GM12878 (cell line): ENCODE results near the gene SERPINF2. TPM values are rescaled to one million over a fixed set of nuclear protein-coding genes. Genes with fewer than 3 reads are reported as not detected.

ENCODE experiments used
- ATAC-seq: fragments of 200-7000 bp; cut with Tn5 transposase; 3 replicates; pipeline ENCODE4 v1.9.1; 2020; ENCODE audit warnings: mild to moderate bottlenecking, moderate library complexity
- BruUV-seq: library from RNA; stranded (reverse); fragments of 400-500 nt; replicated peaks from 2 replicates; lab custom pipeline; 2021; lab: Mats Ljungman, UMichigan
- CTCF ChIA-PET: fragments of 300-600 bp; sonication (Branson Sonifier 250); formaldehyde crosslinking; extraction: SDS; loops from one replicate; lab custom pipeline; 2021; ENCODE audit warnings: inconsistent platforms; lab: Yijun Ruan, JAX
- POLR2A ChIA-PET: fragments of 350-600 bp; formaldehyde crosslinking; extraction: SDS; loops from one replicate; lab custom pipeline; 2021; ENCODE audit warnings: inconsistent platforms; lab: Charles Lee
- RAD21 ChIA-PET: fragments of 300-600 bp; sonication (Branson Sonifier 250); formaldehyde crosslinking; loops from one replicate; lab custom pipeline; 2023; ENCODE audit warnings: antibody characterized with exemption; ENCODE audit not compliant: unreplicated experiment; lab: Charles Lee
- SMC1A ChIA-PET: fragments of 300-600 bp; sonication (Branson Sonifier 250); formaldehyde crosslinking; loops from one replicate; lab custom pipeline; 2023; ENCODE audit not compliant: unreplicated experiment, uncharacterized antibody; lab: Charles Lee
- DNase-seq: peaks from one replicate; pipeline ENCODE4 v3.0.0-alpha.2; 2011; ENCODE audit warnings: low read depth, low spot score
- FAIRE-seq: peaks from 3 replicates; lab custom pipeline; 2011; peaks lifted over from hg19 to GRCh38; lab: Jason Lieb, UNC
- H2AFZ ChIP-seq: 2 replicates; pipeline ENCODE4 v1.6.0; 2011; ENCODE audit warnings: low read depth, low read length, control low read depth; ENCODE audit not compliant: control insufficient read depth
- H3K27ac ChIP-seq: 2 replicates; pipeline ENCODE4 v1.5.1; 2011; ENCODE audit warnings: control low read depth; ENCODE audit not compliant: control insufficient read depth, insufficient read depth
- H3K27me3 ChIP-seq, 2 experiments: replicated peaks in 1 of 2; 2 replicates each; pipeline versions ENCODE4 v1.6.0 to v1.6.1; 2011; ENCODE audit warnings: low read length in 1 of 2; ENCODE audit not compliant: control insufficient read depth in 2 of 2, insufficient read depth in 2 of 2
- H3K36me3 ChIP-seq, 2 experiments: 2 replicates each; pipeline ENCODE4 v1.5.1; 2011; ENCODE audit warnings: low read length in 1 of 2; ENCODE audit not compliant: control insufficient read depth in 2 of 2, insufficient read depth in 2 of 2
- H3K4me1 ChIP-seq: 2 replicates; pipeline ENCODE4 v1.6.1; 2011; ENCODE audit warnings: mild to moderate bottlenecking, low read length, moderate library complexity, mixed read lengths; ENCODE audit not compliant: control insufficient read depth, insufficient read depth
- H3K4me2 ChIP-seq: 2 replicates; pipeline ENCODE4 v1.6.0; 2011; ENCODE audit warnings: control low read depth; ENCODE audit not compliant: control insufficient read depth, insufficient read depth
- H3K4me3 ChIP-seq: fragments of 200-600 bp; sonication (generic); 2 replicates; pipeline ENCODE4 v1.5.1; 2016
- H3K79me2 ChIP-seq: 2 replicates; pipeline ENCODE4 v1.6.0; 2011; ENCODE audit warnings: low read length; ENCODE audit not compliant: control insufficient read depth, insufficient read depth
- H3K9ac ChIP-seq: 2 replicates; pipeline ENCODE4 v1.8.0; 2011; ENCODE audit warnings: low read length, control low read depth, mixed read lengths; ENCODE audit not compliant: control insufficient read depth, insufficient read depth
- H3K9me3 ChIP-seq: replicated peaks from 3 replicates; pipeline ENCODE4 v1.5.1; 2011; ENCODE audit warnings: mild to moderate bottlenecking, low read length; ENCODE audit not compliant: control insufficient read depth, insufficient read depth
- H4K20me1 ChIP-seq: 2 replicates; pipeline ENCODE4 v1.6.0; 2011; ENCODE audit not compliant: control insufficient read depth, insufficient read depth
- FOS ChIP-seq: IDR thresholded peaks from 3 replicates; pipeline ENCODE4 v1.6.1; 2011; ENCODE audit warnings: borderline replicate concordance; ENCODE audit not compliant: insufficient read length; ENCODE audit errors: extremely low read depth
- IKZF1 ChIP-seq: fragments of 450-650 bp; conservative IDR thresholded peaks from 2 replicates; pipeline ENCODE4 v1.6.1; 2017; ENCODE audit warnings: antibody characterized with exemption, mild to moderate bottlenecking
- MLLT1 ChIP-seq: fragments of 450-650 bp; IDR thresholded peaks from 2 replicates; pipeline ENCODE4 v1.6.1; 2016; ENCODE audit warnings: mild to moderate bottlenecking
- MTA2 ChIP-seq: fragments of 450-650 bp; IDR thresholded peaks from 2 replicates; pipeline ENCODE4 v1.6.1; 2016; ENCODE audit warnings: low read depth, mild to moderate bottlenecking, moderate library complexity
- NKRF ChIP-seq: fragments of 450-650 bp; conservative IDR thresholded peaks from 2 replicates; pipeline ENCODE4 v1.6.1; 2017; ENCODE audit warnings: mild to moderate bottlenecking, moderate library complexity
- PAX5 ChIP-seq: IDR thresholded peaks from 2 replicates; pipeline ENCODE4 v1.6.1; 2011; ENCODE audit warnings: low read depth, low read length, borderline replicate concordance
- POLR2AphosphoS5 ChIP-seq: IDR thresholded peaks from 2 replicates; pipeline ENCODE4 v1.6.1; 2011; ENCODE audit warnings: mild to moderate bottlenecking, low read length, inconsistent platforms
- RCOR1 ChIP-seq: conservative IDR thresholded peaks from 2 replicates; pipeline ENCODE4 v1.6.1; 2012; ENCODE audit warnings: low read depth, low read length, improper control_type of control experiment
- RELB ChIP-seq: fragments of 450-650 bp; IDR thresholded peaks from 2 replicates; pipeline ENCODE4 v1.6.1; 2017; ENCODE audit warnings: low read depth, mild to moderate bottlenecking, moderate library complexity
- REST ChIP-seq: IDR thresholded peaks from 2 replicates; pipeline ENCODE4 v1.6.1; 2012; ENCODE audit warnings: mild to moderate bottlenecking, low read depth, low read length
- SIX5 ChIP-seq: IDR thresholded peaks from 2 replicates; pipeline ENCODE4 v1.6.1; 2011; ENCODE audit warnings: mild to moderate bottlenecking, low read depth, low read length, moderate library complexity; ENCODE audit not compliant: severe bottlenecking
- STAT1 ChIP-seq: fragments of 450-650 bp; conservative IDR thresholded peaks from 2 replicates; pipeline ENCODE4 v1.6.1; 2014; ENCODE audit warnings: antibody characterized with exemption, mild to moderate bottlenecking
- TCF12 ChIP-seq: IDR thresholded peaks from 2 replicates; pipeline ENCODE4 v1.6.1; 2011; ENCODE audit warnings: low read depth, mild to moderate bottlenecking, low read length
- ZNF207 ChIP-seq: fragments of 450-650 bp; IDR thresholded peaks from 2 replicates; pipeline ENCODE4 v1.6.1; 2014; ENCODE audit warnings: antibody characterized with exemption, mild to moderate bottlenecking, borderline replicate concordance
- ZZZ3 ChIP-seq: IDR thresholded peaks from 2 replicates; pipeline ENCODE4 v1.6.1; 2011; ENCODE audit warnings: low read depth; ENCODE audit not compliant: control insufficient read depth, insufficient read length
- WGBS: methylation state at CpG from one replicate; pipeline ENCODE4 v1.1.6; 2016; ENCODE audit warnings: low lambda C conversion rate; ENCODE audit not compliant: insufficient replicate concordance, insufficient coverage; ENCODE audit errors: missing lambda C conversion rate; 5-methylcytosine and 5-hydroxymethylcytosine counted together
- in situ Hi-C: fragments of 300-500 bp; cut with MboI; formaldehyde crosslinking; loops from 9 replicates; pipeline ENCODE4 v1.14.3; 2018; ENCODE audit warnings: mixed read lengths
- intact Hi-C: fragments of 100-400 bp; cut with micrococcal nuclease; formaldehyde crosslinking; loops from one replicate; pipeline ENCODE4 v1.14.2; 2022; ENCODE audit not compliant: unreplicated experiment
- polyA plus RNA-seq, 11 experiments: library from polyadenylated mRNA; depleted of rRNA in 4 of 11; unstranded in 6 of 11; stranded (reverse) in 5 of 11; fragments of >200 nt; fragmentation: Nextera tagmentation in 4 of 11; fragmentation: Illumina TruSeq in 1 of 11; extraction: Ambion mirVana in 4 of 11; extraction: Trizol in 1 of 11; gene quantifications; 1 replicate in 1 of 11; 2 replicates in 10 of 11; pipeline versions ENCODE4 v1.2.1 to v1.2.3, GENCODE V29; 2011 to 2016; ENCODE audit warnings: inconsistent platforms in 2 of 11, missing spikeins in 2 of 11, low read depth in 1 of 11
- total RNA-seq, 4 experiments: library from RNA; depleted of rRNA in 3 of 4; stranded (reverse); fragments of >200 nt in 3 of 4; fragmentation: Illumina TruSeq in 1 of 4; extraction: Trizol in 1 of 4; gene quantifications; 2 replicates each; pipeline versions ENCODE4 v1.2.1 to v1.2.3, GENCODE V29; 2013 to 2021

SERPINF2 gene
- total and polyA plus RNA-seq, 10 of the 15 experiments (the other 5 are each of a cell fraction or from before 2014, with no cell fraction given): 0.04 to 0.21 (median 0.12) TPM; not detected in 6

GRCh38 chr17:1703063-1703462, 39.6 kb upstream of the SERPINF2 start:
- Histone ChIP-seq H3K36me3 (no peaks in the 10 kb centered on the region), H3K9ac (no peak overlapping the region), H4K20me1 (no peaks in the 10 kb centered on the region), H3K4me3 (no peak overlapping the region), H3K27me3 (peaks cover 0 to 1% of the 10 kb centered on the region in 2 experiments; a peak in 2 of 4 replicates), H3K79me2 (no peaks in the 10 kb centered on the region), H2AFZ (no peak overlapping the region), H3K4me2 (no peak overlapping the region), H3K4me1 (no peaks in the 10 kb centered on the region; the same call in 1 of the 2 replicates), H3K9me3 (no peaks in the 10 kb centered on the region), H3K27ac (no peak overlapping the region)
- FAIRE-seq (no peak), DNase-seq (no peak), ATAC-seq (no peak)
- CTCF ChIA-PET: interaction anchor here (1.0 kb wide), 1 partner anchor 29 kb away, joined by 3 read pairs; no protein-coding TSS in a partner anchor
- SMC1A ChIA-PET: no interaction called here
- no TSS peak for BruUV-seq
- RAD21 ChIA-PET: no interaction called here
- POLR2A ChIA-PET: interaction anchor here (0.6 kb wide), 1 partner anchor 49 kb away, joined by 5 read pairs; no protein-coding TSS in a partner anchor
- in situ Hi-C loops (no loop called here), intact Hi-C loops (no loop called here)
- 48% methylated on average over 4 of the region's 4 CpGs for whole genome bisulfite sequencing
- TF ChIP-seq RELB: no peak
- no peak for TF ChIP-seq STAT1
- no peak for TF ChIP-seq ZZZ3
- no peak for TF ChIP-seq TCF12
- TF ChIP-seq MTA2: no peak
- no peak for TF ChIP-seq FOS
- no peak for TF ChIP-seq PAX5
- TF ChIP-seq RCOR1: no peak
- no peak for TF ChIP-seq IKZF1
- no peak for TF ChIP-seq ZNF207
- no peak for TF ChIP-seq MLLT1
- TF ChIP-seq REST: no peak
- TF ChIP-seq SIX5: no peak
- TF ChIP-seq NKRF: no peak
- TF ChIP-seq POLR2AphosphoS5: no peak
